GM13976 (cell line): ENCODE data around the gene MUC13.

Source experiments
- DNase-seq: peaks from one replicate; pipeline ENCODE4 v3.0.0; 2012; ENCODE audit warnings: low spot score
- CTCF ChIP-seq: IDR thresholded peaks from 2 replicates; pipeline ENCODE4 v1.5.1; 2012; ENCODE audit warnings: borderline replicate concordance, mild to moderate bottlenecking; ENCODE audit not compliant: insufficient read depth; ENCODE audit errors: extremely low read depth, missing control alignments, control extremely low read depth
- in situ Hi-C: fragments of 300-500 bp; cut with MboI; formaldehyde crosslinking; loops from one replicate; pipeline ENCODE4 v1.12.0; 2022; ENCODE audit warnings: low sequenced_read_pairs, mixed read lengths, inconsistent platforms; ENCODE audit not compliant: unreplicated experiment

Gene MUC13

GRCh38 chr3:124915254-124915653 is 19.3 kb downstream of the MUC13 start:
- no peak for TF ChIP-seq CTCF
- no peak for DNase-seq
- in situ Hi-C loops = no loop called here

GRCh38 chr3:124907957-124908356 is 26.6 kb downstream of the MUC13 start:
- DNase-seq = no peak
- in situ Hi-C loops = no loop called here
- no peak for TF ChIP-seq CTCF

GRCh38 chr3:124904835-124905492 is 29.6 kb downstream of the MUC13 start:
- no peak for TF ChIP-seq CTCF
- in situ Hi-C loops = loop anchor here (5.0 kb wide), 1 partner anchor 143 kb away; no protein-coding TSS in a partner anchor
- DNase-seq = no peak

- TF ChIP-seq CTCF = no peak
- in situ Hi-C loops = loop anchor here (5.0 kb wide), 1 partner anchor 142 kb away; no protein-coding TSS in a partner anchor
- DNase-seq = no peak
These were observed 30.4 kb downstream of the MUC13 start for GRCh38 chr3:124903896-124904834.

GRCh38 chr3:124896824-124897526 is 37.6 kb downstream of the MUC13 start:
- no peak for DNase-seq
- in situ Hi-C loops = no loop called here

More at GRCh38 chr3:124896824-124897526, 37.6 kb downstream of the MUC13 start:
- no peak for TF ChIP-seq CTCF
